GM12878 (cell line): ENCODE data around the gene ZKSCAN7. TPM values are rescaled to one million over a fixed set of nuclear protein-coding genes. Genes with fewer than 3 reads are reported as not detected.

Experiments
- ATAC-seq: fragments of 200-7000 bp; cut with Tn5 transposase; 3 replicates; pipeline ENCODE4 v1.9.1; 2020; ENCODE audit warnings: mild to moderate bottlenecking, moderate library complexity
- BruUV-seq: library from RNA; stranded (reverse); fragments of 400-500 nt; replicated peaks from 2 replicates; lab custom pipeline; 2021; lab: Mats Ljungman, UMichigan
- CTCF ChIA-PET: fragments of 300-600 bp; sonication (Branson Sonifier 250); formaldehyde crosslinking; extraction: SDS; loops from one replicate; lab custom pipeline; 2021; ENCODE audit warnings: inconsistent platforms; lab: Yijun Ruan, JAX
- POLR2A ChIA-PET: fragments of 350-600 bp; formaldehyde crosslinking; extraction: SDS; loops from one replicate; lab custom pipeline; 2021; ENCODE audit warnings: inconsistent platforms; lab: Charles Lee
- RAD21 ChIA-PET: fragments of 300-600 bp; sonication (Branson Sonifier 250); formaldehyde crosslinking; loops from one replicate; lab custom pipeline; 2023; ENCODE audit warnings: antibody characterized with exemption; ENCODE audit not compliant: unreplicated experiment; lab: Charles Lee
- SMC1A ChIA-PET: fragments of 300-600 bp; sonication (Branson Sonifier 250); formaldehyde crosslinking; loops from one replicate; lab custom pipeline; 2023; ENCODE audit not compliant: unreplicated experiment, uncharacterized antibody; lab: Charles Lee
- DNase-seq: peaks from one replicate; pipeline ENCODE4 v3.0.0-alpha.2; 2011; ENCODE audit warnings: low read depth, low spot score
- FAIRE-seq: peaks from 3 replicates; lab custom pipeline; 2011; peaks lifted over from hg19 to GRCh38; lab: Jason Lieb, UNC
- H2AFZ ChIP-seq: 2 replicates; pipeline ENCODE4 v1.6.0; 2011; ENCODE audit warnings: low read depth, low read length, control low read depth; ENCODE audit not compliant: control insufficient read depth
- H3K27ac ChIP-seq: 2 replicates; pipeline ENCODE4 v1.5.1; 2011; ENCODE audit warnings: control low read depth; ENCODE audit not compliant: control insufficient read depth, insufficient read depth
- H3K27me3 ChIP-seq, 2 experiments: replicated peaks in 1 of 2; 2 replicates each; pipeline versions ENCODE4 v1.6.0 to v1.6.1; 2011; ENCODE audit warnings: low read length in 1 of 2; ENCODE audit not compliant: control insufficient read depth in 2 of 2, insufficient read depth in 2 of 2
- H3K36me3 ChIP-seq, 2 experiments: 2 replicates each; pipeline ENCODE4 v1.5.1; 2011; ENCODE audit warnings: low read length in 1 of 2; ENCODE audit not compliant: control insufficient read depth in 2 of 2, insufficient read depth in 2 of 2
- H3K4me1 ChIP-seq: 2 replicates; pipeline ENCODE4 v1.6.1; 2011; ENCODE audit warnings: mild to moderate bottlenecking, low read length, moderate library complexity, mixed read lengths; ENCODE audit not compliant: control insufficient read depth, insufficient read depth
- H3K4me2 ChIP-seq: 2 replicates; pipeline ENCODE4 v1.6.0; 2011; ENCODE audit warnings: control low read depth; ENCODE audit not compliant: control insufficient read depth, insufficient read depth
- H3K4me3 ChIP-seq: fragments of 200-600 bp; sonication (generic); 2 replicates; pipeline ENCODE4 v1.5.1; 2016
- H3K79me2 ChIP-seq: 2 replicates; pipeline ENCODE4 v1.6.0; 2011; ENCODE audit warnings: low read length; ENCODE audit not compliant: control insufficient read depth, insufficient read depth
- H3K9ac ChIP-seq: 2 replicates; pipeline ENCODE4 v1.8.0; 2011; ENCODE audit warnings: low read length, control low read depth, mixed read lengths; ENCODE audit not compliant: control insufficient read depth, insufficient read depth
- H3K9me3 ChIP-seq: replicated peaks from 3 replicates; pipeline ENCODE4 v1.5.1; 2011; ENCODE audit warnings: mild to moderate bottlenecking, low read length; ENCODE audit not compliant: control insufficient read depth, insufficient read depth
- H4K20me1 ChIP-seq: 2 replicates; pipeline ENCODE4 v1.6.0; 2011; ENCODE audit not compliant: control insufficient read depth, insufficient read depth
- CREM ChIP-seq: IDR thresholded peaks from 2 replicates; pipeline ENCODE4 v1.6.1; 2014; ENCODE audit warnings: antibody characterized with exemption, low read depth
- ESRRA ChIP-seq: IDR thresholded peaks from 2 replicates; pipeline ENCODE4 v1.6.1; 2012; ENCODE audit warnings: mild to moderate bottlenecking, low read length, improper control_type of control experiment
- NBN ChIP-seq: fragments of 450-650 bp; IDR thresholded peaks from 2 replicates; pipeline ENCODE4 v1.6.1; 2016
- POLR2A ChIP-seq: IDR thresholded peaks from 2 replicates; pipeline ENCODE4 v1.6.1; 2011; ENCODE audit warnings: low read depth, mild to moderate bottlenecking, low read length
- POU2F2 ChIP-seq: IDR thresholded peaks from 3 replicates; pipeline ENCODE4 v1.6.1; 2011; ENCODE audit warnings: low read depth, mild to moderate bottlenecking, low read length, borderline replicate concordance
- RAD21 ChIP-seq: IDR thresholded peaks from 2 replicates; pipeline ENCODE4 v1.6.1; 2011; ENCODE audit warnings: mild to moderate bottlenecking, low read depth, low read length, moderate library complexity; ENCODE audit not compliant: insufficient read depth
- ZNF274 ChIP-seq: IDR thresholded peaks from one replicate; pipeline ENCODE4 v1.8.0; 2011; ENCODE audit not compliant: insufficient read length, insufficient read depth
- WGBS: methylation state at CpG from one replicate; pipeline ENCODE4 v1.1.6; 2016; ENCODE audit warnings: low lambda C conversion rate; ENCODE audit not compliant: insufficient replicate concordance, insufficient coverage; ENCODE audit errors: missing lambda C conversion rate; 5-methylcytosine and 5-hydroxymethylcytosine counted together
- in situ Hi-C: fragments of 300-500 bp; cut with MboI; formaldehyde crosslinking; loops from 9 replicates; pipeline ENCODE4 v1.14.3; 2018; ENCODE audit warnings: mixed read lengths
- intact Hi-C: fragments of 100-400 bp; cut with micrococcal nuclease; formaldehyde crosslinking; loops from one replicate; pipeline ENCODE4 v1.14.2; 2022; ENCODE audit not compliant: unreplicated experiment
- polyA plus RNA-seq, 11 experiments: library from polyadenylated mRNA; depleted of rRNA in 4 of 11; unstranded in 6 of 11; stranded (reverse) in 5 of 11; fragments of >200 nt; fragmentation: Nextera tagmentation in 4 of 11; fragmentation: Illumina TruSeq in 1 of 11; extraction: Ambion mirVana in 4 of 11; extraction: Trizol in 1 of 11; gene quantifications; 1 replicate in 1 of 11; 2 replicates in 10 of 11; pipeline versions ENCODE4 v1.2.1 to v1.2.3, GENCODE V29; 2011 to 2016; ENCODE audit warnings: inconsistent platforms in 2 of 11, missing spikeins in 2 of 11, low read depth in 1 of 11
- total RNA-seq, 4 experiments: library from RNA; depleted of rRNA in 3 of 4; stranded (reverse); fragments of >200 nt in 3 of 4; fragmentation: Illumina TruSeq in 1 of 4; extraction: Trizol in 1 of 4; gene quantifications; 2 replicates each; pipeline versions ENCODE4 v1.2.1 to v1.2.3, GENCODE V29; 2013 to 2021
- TF ChIP-seq, protein P1 (sequence below): fragments of 450-650 bp; IDR thresholded peaks from 2 replicates; pipeline ENCODE4 v1.6.1; 2016; ENCODE audit warnings: mild to moderate bottlenecking, moderate library complexity, borderline replicate concordance
- TF ChIP-seq, protein P2 (sequence below): fragments of 450-650 bp; IDR thresholded peaks from 2 replicates; pipeline ENCODE4 v1.6.1; 2017; ENCODE audit warnings: borderline replicate concordance

The ZKSCAN7 gene
- total and polyA plus RNA-seq, 10 of the 15 experiments (the other 5 are each of a cell fraction or from before 2014, with no cell fraction given), result 0.77 to 6.0 (median 3.5) TPM

DNA sequence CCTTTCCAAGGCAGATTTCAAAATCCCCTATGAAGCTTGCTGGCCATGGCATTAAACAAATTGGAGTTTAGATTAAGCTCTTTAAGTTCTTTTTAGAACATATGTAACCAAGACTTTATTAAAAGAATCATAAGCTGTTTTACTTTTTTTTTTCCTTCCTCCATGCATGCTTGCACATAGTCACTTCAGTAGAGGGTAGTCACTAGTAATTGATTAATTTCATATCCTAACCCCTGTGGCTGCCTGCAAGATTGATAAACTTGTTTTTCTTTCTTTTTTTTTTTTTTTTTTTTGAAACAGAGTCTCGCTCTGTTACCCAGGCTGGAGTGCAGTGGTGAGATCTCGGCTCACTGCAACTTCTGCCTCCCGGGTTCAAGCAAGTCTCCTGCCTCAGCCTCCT, 33.3 kb upstream of the ZKSCAN7 start:
- ChIA-PET POLR2A (no interaction called here), CTCF (interaction anchor here (0.6 to 1.0 kb wide), 4 partner anchors 9 to 198 kb away, joined by 3 to 4 read pairs (median 3); no protein-coding TSS in a partner anchor), SMC1A (no interaction called here), RAD21 (interaction anchor here (0.7 kb wide), 1 partner anchor 200 kb away, joined by 3 read pairs; no protein-coding TSS in a partner anchor)
- H3K79me2 ChIP-seq, result no peaks in the 10 kb centered on the region
- no peak overlapping the region for H3K4me3 ChIP-seq
- ATAC-seq (no peak), FAIRE-seq (no peak), DNase-seq (no peak)
- no peak overlapping the region for H3K9ac ChIP-seq
- no peaks in the 10 kb centered on the region for H3K9me3 ChIP-seq
- H3K4me2 ChIP-seq, result no peak overlapping the region
- 82% methylated on average over 1 of the region's 3 CpGs for WGBS
- H2AFZ ChIP-seq, result no peak overlapping the region
- no peaks in the 10 kb centered on the region for H3K36me3 ChIP-seq
- no peaks in the 10 kb centered on the region for H4K20me1 ChIP-seq
- intact Hi-C loops, result no loop called here
- H3K27ac ChIP-seq, result no peak overlapping the region
- no peak for TF ChIP-seq POLR2A
- TF ChIP-seq RAD21, result no peak
- TF ChIP-seq, all 136 proteins: peak for 0
- in situ Hi-C loops, result no loop called here
- BruUV-seq, result no TSS peak
- H3K27me3 ChIP-seq, result no peaks in the 10 kb centered on the region
- no peaks in the 10 kb centered on the region for H3K4me1 ChIP-seq

DNA sequence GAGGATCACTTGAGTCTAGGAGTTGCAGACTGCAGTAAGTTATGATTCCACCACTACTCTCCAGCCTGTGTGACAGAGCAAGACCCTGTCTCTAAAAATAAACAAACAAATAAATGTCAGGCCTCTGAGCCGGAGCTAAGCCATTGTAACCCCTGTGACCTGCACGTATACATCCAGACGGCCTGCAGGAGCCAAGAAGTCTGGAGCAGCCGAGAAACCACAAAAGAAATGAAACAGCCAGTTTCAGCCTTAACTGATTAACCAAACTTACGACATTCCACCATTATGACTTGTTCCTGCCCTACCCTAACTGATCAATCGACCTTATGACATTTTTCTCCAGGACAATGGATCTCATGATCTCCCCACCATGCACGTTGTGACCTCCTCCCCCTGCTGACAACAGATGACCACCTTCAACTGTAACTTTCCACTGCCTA, 32.5 kb upstream of the ZKSCAN7 start:
- in situ Hi-C loops, result no loop called here
- no peak for ATAC-seq
- H3K4me2 ChIP-seq, result no peak overlapping the region
- ChIA-PET CTCF (no interaction called here), POLR2A (no interaction called here), SMC1A (no interaction called here), RAD21 (interaction anchor here (0.7 kb wide), 1 partner anchor 201 kb away, joined by 3 read pairs; no protein-coding TSS in a partner anchor)
- H2AFZ ChIP-seq, result no peak overlapping the region
- H3K79me2 ChIP-seq, result no peaks in the 10 kb centered on the region
- H3K9ac ChIP-seq, result no peak overlapping the region
- H3K36me3 ChIP-seq, result no peaks in the 10 kb centered on the region
- no peak for DNase-seq
- FAIRE-seq, result no peak
- intact Hi-C loops, result no loop called here
- H3K27me3 ChIP-seq, result no peaks in the 10 kb centered on the region
- no peaks in the 10 kb centered on the region for H3K9me3 ChIP-seq
- no peaks in the 10 kb centered on the region for H3K4me1 ChIP-seq
- no peak overlapping the region for H3K4me3 ChIP-seq
- H3K27ac ChIP-seq, result no peak overlapping the region
- WGBS, result 24% methylated on average over 7 of the region's 7 CpGs
- TF ChIP-seq, protein P1, sequence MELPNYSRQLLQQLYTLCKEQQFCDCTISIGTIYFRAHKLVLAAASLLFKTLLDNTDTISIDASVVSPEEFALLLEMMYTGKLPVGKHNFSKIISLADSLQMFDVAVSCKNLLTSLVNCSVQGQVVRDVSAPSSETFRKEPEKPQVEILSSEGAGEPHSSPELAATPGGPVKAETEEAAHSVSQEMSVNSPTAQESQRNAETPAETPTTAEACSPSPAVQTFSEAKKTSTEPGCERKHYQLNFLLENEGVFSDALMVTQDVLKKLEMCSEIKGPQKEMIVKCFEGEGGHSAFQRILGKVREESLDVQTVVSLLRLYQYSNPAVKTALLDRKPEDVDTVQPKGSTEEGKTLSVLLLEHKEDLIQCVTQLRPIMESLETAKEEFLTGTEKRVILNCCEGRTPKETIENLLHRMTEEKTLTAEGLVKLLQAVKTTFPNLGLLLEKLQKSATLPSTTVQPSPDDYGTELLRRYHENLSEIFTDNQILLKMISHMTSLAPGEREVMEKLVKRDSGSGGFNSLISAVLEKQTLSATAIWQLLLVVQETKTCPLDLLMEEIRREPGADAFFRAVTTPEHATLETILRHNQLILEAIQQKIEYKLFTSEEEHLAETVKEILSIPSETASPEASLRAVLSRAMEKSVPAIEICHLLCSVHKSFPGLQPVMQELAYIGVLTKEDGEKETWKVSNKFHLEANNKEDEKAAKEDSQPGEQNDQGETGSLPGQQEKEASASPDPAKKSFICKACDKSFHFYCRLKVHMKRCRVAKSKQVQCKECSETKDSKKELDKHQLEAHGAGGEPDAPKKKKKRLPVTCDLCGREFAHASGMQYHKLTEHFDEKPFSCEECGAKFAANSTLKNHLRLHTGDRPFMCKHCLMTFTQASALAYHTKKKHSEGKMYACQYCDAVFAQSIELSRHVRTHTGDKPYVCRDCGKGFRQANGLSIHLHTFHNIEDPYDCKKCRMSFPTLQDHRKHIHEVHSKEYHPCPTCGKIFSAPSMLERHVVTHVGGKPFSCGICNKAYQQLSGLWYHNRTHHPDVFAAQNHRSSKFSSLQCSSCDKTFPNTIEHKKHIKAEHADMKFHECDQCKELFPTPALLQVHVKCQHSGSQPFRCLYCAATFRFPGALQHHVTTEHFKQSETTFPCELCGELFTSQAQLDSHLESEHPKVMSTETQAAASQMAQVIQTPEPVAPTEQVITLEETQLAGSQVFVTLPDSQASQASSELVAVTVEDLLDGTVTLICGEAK, result no peak
- TF ChIP-seq ESRRA, result no peak
- no peak for TF ChIP-seq CREM
- TF ChIP-seq, protein P2, sequence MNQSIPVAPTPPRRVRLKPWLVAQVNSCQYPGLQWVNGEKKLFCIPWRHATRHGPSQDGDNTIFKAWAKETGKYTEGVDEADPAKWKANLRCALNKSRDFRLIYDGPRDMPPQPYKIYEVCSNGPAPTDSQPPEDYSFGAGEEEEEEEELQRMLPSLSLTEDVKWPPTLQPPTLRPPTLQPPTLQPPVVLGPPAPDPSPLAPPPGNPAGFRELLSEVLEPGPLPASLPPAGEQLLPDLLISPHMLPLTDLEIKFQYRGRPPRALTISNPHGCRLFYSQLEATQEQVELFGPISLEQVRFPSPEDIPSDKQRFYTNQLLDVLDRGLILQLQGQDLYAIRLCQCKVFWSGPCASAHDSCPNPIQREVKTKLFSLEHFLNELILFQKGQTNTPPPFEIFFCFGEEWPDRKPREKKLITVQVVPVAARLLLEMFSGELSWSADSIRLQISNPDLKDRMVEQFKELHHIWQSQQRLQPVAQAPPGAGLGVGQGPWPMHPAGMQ, result no peak
- no peak for TF ChIP-seq NBN
- no peak for TF ChIP-seq POU2F2
- no peak for TF ChIP-seq ZNF274
- H4K20me1 ChIP-seq, result no peaks in the 10 kb centered on the region
- no TSS peak for BruUV-seq
